Measurements from ENCODE around the gene NDUFAB1.

GRCh38 chr16:23556881-23557778 is 39.0 kb downstream of the NDUFAB1 start, which contains the start of the genes EARS2 and UBFD1:
- TF ChIP-seq, protein P1, sequence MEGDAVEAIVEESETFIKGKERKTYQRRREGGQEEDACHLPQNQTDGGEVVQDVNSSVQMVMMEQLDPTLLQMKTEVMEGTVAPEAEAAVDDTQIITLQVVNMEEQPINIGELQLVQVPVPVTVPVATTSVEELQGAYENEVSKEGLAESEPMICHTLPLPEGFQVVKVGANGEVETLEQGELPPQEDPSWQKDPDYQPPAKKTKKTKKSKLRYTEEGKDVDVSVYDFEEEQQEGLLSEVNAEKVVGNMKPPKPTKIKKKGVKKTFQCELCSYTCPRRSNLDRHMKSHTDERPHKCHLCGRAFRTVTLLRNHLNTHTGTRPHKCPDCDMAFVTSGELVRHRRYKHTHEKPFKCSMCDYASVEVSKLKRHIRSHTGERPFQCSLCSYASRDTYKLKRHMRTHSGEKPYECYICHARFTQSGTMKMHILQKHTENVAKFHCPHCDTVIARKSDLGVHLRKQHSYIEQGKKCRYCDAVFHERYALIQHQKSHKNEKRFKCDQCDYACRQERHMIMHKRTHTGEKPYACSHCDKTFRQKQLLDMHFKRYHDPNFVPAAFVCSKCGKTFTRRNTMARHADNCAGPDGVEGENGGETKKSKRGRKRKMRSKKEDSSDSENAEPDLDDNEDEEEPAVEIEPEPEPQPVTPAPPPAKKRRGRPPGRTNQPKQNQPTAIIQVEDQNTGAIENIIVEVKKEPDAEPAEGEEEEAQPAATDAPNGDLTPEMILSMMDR (conservative IDR thresholded peaks at IDR 0.05) = peak; percentile 89
- TF ChIP-seq EZH2 (IDR thresholded peaks at IDR 0.05; ENCODE audit: low read depth) = no peak

All from PC-9 (cell line).